GM12878 (cell line): ENCODE results near the gene ADORA2B. TPM values are rescaled to one million over a fixed set of nuclear protein-coding genes. Genes with fewer than 3 reads are reported as not detected.

Source experiments
- ATAC-seq: fragments of 200-7000 bp; cut with Tn5 transposase; 3 replicates; pipeline ENCODE4 v1.9.1; 2020; ENCODE audit warnings: mild to moderate bottlenecking, moderate library complexity
- BruUV-seq: library from RNA; stranded (reverse); fragments of 400-500 nt; replicated peaks from 2 replicates; lab custom pipeline; 2021; lab: Mats Ljungman, UMichigan
- CTCF ChIA-PET: fragments of 300-600 bp; sonication (Branson Sonifier 250); formaldehyde crosslinking; extraction: SDS; loops from one replicate; lab custom pipeline; 2021; ENCODE audit warnings: inconsistent platforms; lab: Yijun Ruan, JAX
- POLR2A ChIA-PET: fragments of 350-600 bp; formaldehyde crosslinking; extraction: SDS; loops from one replicate; lab custom pipeline; 2021; ENCODE audit warnings: inconsistent platforms; lab: Charles Lee
- RAD21 ChIA-PET: fragments of 300-600 bp; sonication (Branson Sonifier 250); formaldehyde crosslinking; loops from one replicate; lab custom pipeline; 2023; ENCODE audit warnings: antibody characterized with exemption; ENCODE audit not compliant: unreplicated experiment; lab: Charles Lee
- SMC1A ChIA-PET: fragments of 300-600 bp; sonication (Branson Sonifier 250); formaldehyde crosslinking; loops from one replicate; lab custom pipeline; 2023; ENCODE audit not compliant: unreplicated experiment, uncharacterized antibody; lab: Charles Lee
- DNase-seq: peaks from one replicate; pipeline ENCODE4 v3.0.0-alpha.2; 2011; ENCODE audit warnings: low read depth, low spot score
- FAIRE-seq: peaks from 3 replicates; lab custom pipeline; 2011; peaks lifted over from hg19 to GRCh38; lab: Jason Lieb, UNC
- H2AFZ ChIP-seq: 2 replicates; pipeline ENCODE4 v1.6.0; 2011; ENCODE audit warnings: low read depth, low read length, control low read depth; ENCODE audit not compliant: control insufficient read depth
- H3K27ac ChIP-seq: 2 replicates; pipeline ENCODE4 v1.5.1; 2011; ENCODE audit warnings: control low read depth; ENCODE audit not compliant: control insufficient read depth, insufficient read depth
- H3K27me3 ChIP-seq, 2 experiments: replicated peaks in 1 of 2; 2 replicates each; pipeline versions ENCODE4 v1.6.0 to v1.6.1; 2011; ENCODE audit warnings: low read length in 1 of 2; ENCODE audit not compliant: control insufficient read depth in 2 of 2, insufficient read depth in 2 of 2
- H3K36me3 ChIP-seq, 2 experiments: 2 replicates each; pipeline ENCODE4 v1.5.1; 2011; ENCODE audit warnings: low read length in 1 of 2; ENCODE audit not compliant: control insufficient read depth in 2 of 2, insufficient read depth in 2 of 2
- H3K4me1 ChIP-seq: 2 replicates; pipeline ENCODE4 v1.6.1; 2011; ENCODE audit warnings: mild to moderate bottlenecking, low read length, moderate library complexity, mixed read lengths; ENCODE audit not compliant: control insufficient read depth, insufficient read depth
- H3K4me2 ChIP-seq: 2 replicates; pipeline ENCODE4 v1.6.0; 2011; ENCODE audit warnings: control low read depth; ENCODE audit not compliant: control insufficient read depth, insufficient read depth
- H3K4me3 ChIP-seq: fragments of 200-600 bp; sonication (generic); 2 replicates; pipeline ENCODE4 v1.5.1; 2016
- H3K79me2 ChIP-seq: 2 replicates; pipeline ENCODE4 v1.6.0; 2011; ENCODE audit warnings: low read length; ENCODE audit not compliant: control insufficient read depth, insufficient read depth
- H3K9ac ChIP-seq: 2 replicates; pipeline ENCODE4 v1.8.0; 2011; ENCODE audit warnings: low read length, control low read depth, mixed read lengths; ENCODE audit not compliant: control insufficient read depth, insufficient read depth
- H3K9me3 ChIP-seq: replicated peaks from 3 replicates; pipeline ENCODE4 v1.5.1; 2011; ENCODE audit warnings: mild to moderate bottlenecking, low read length; ENCODE audit not compliant: control insufficient read depth, insufficient read depth
- H4K20me1 ChIP-seq: 2 replicates; pipeline ENCODE4 v1.6.0; 2011; ENCODE audit not compliant: control insufficient read depth, insufficient read depth
- CHD2 ChIP-seq: IDR thresholded peaks from 2 replicates; pipeline ENCODE4 v1.6.1; 2011; ENCODE audit warnings: low read depth, low read length, improper control_type of control experiment, borderline replicate concordance
- FOXK2 ChIP-seq: fragments of 450-650 bp; IDR thresholded peaks from 2 replicates; pipeline ENCODE4 v1.6.1; 2017; ENCODE audit warnings: mild to moderate bottlenecking, moderate library complexity
- HCFC1 ChIP-seq: fragments of 150-350 bp; IDR thresholded peaks from 2 replicates; pipeline ENCODE4 v1.6.1; 2014; ENCODE audit warnings: low read length
- MTA3 ChIP-seq: IDR thresholded peaks from 2 replicates; pipeline ENCODE4 v1.6.1; 2012; ENCODE audit warnings: low read length, inconsistent platforms, borderline replicate concordance
- NFIC ChIP-seq: IDR thresholded peaks from 2 replicates; pipeline ENCODE4 v1.6.1; 2012; ENCODE audit warnings: low read depth, mild to moderate bottlenecking, inconsistent platforms, low read length, moderate library complexity
- SMAD1 ChIP-seq: fragments of 450-650 bp; IDR thresholded peaks from 2 replicates; pipeline ENCODE4 v1.6.1; 2018; ENCODE audit warnings: mild to moderate bottlenecking, low read depth; ENCODE audit not compliant: partially characterized antibody
- SMARCA5 ChIP-seq: fragments of 450-650 bp; IDR thresholded peaks from 2 replicates; pipeline ENCODE4 v1.6.1; 2017; ENCODE audit warnings: mild to moderate bottlenecking
- SUZ12 ChIP-seq: fragments of 200-600 bp; sonication (generic); IDR thresholded peaks from one replicate; pipeline ENCODE4 v1.6.1; 2018; ENCODE audit warnings: antibody characterized with exemption, mild to moderate bottlenecking; ENCODE audit not compliant: unreplicated experiment
- TCF12 ChIP-seq: IDR thresholded peaks from 2 replicates; pipeline ENCODE4 v1.6.1; 2011; ENCODE audit warnings: low read depth, mild to moderate bottlenecking, low read length
- WGBS: methylation state at CpG from one replicate; pipeline ENCODE4 v1.1.6; 2016; ENCODE audit warnings: low lambda C conversion rate; ENCODE audit not compliant: insufficient replicate concordance, insufficient coverage; ENCODE audit errors: missing lambda C conversion rate; 5-methylcytosine and 5-hydroxymethylcytosine counted together
- in situ Hi-C: fragments of 300-500 bp; cut with MboI; formaldehyde crosslinking; loops from 9 replicates; pipeline ENCODE4 v1.14.3; 2018; ENCODE audit warnings: mixed read lengths
- intact Hi-C: fragments of 100-400 bp; cut with micrococcal nuclease; formaldehyde crosslinking; loops from one replicate; pipeline ENCODE4 v1.14.2; 2022; ENCODE audit not compliant: unreplicated experiment
- polyA plus RNA-seq, 11 experiments: library from polyadenylated mRNA; depleted of rRNA in 4 of 11; unstranded in 6 of 11; stranded (reverse) in 5 of 11; fragments of >200 nt; fragmentation: Nextera tagmentation in 4 of 11; fragmentation: Illumina TruSeq in 1 of 11; extraction: Ambion mirVana in 4 of 11; extraction: Trizol in 1 of 11; gene quantifications; 1 replicate in 1 of 11; 2 replicates in 10 of 11; pipeline versions ENCODE4 v1.2.1 to v1.2.3, GENCODE V29; 2011 to 2016; ENCODE audit warnings: inconsistent platforms in 2 of 11, missing spikeins in 2 of 11, low read depth in 1 of 11
- total RNA-seq, 4 experiments: library from RNA; depleted of rRNA in 3 of 4; stranded (reverse); fragments of >200 nt in 3 of 4; fragmentation: Illumina TruSeq in 1 of 4; extraction: Trizol in 1 of 4; gene quantifications; 2 replicates each; pipeline versions ENCODE4 v1.2.1 to v1.2.3, GENCODE V29; 2013 to 2021
- TF ChIP-seq, protein P1 (sequence below): fragments of 450-650 bp; IDR thresholded peaks from 2 replicates; pipeline ENCODE4 v1.6.1; 2017; ENCODE audit warnings: mild to moderate bottlenecking, moderate library complexity
- TF ChIP-seq, protein P2 (sequence below): IDR thresholded peaks from 2 replicates; pipeline ENCODE4 v1.6.1; 2012; ENCODE audit warnings: improper control_type of control experiment, low read depth, low read length; ENCODE audit not compliant: insufficient replicate concordance
- TF ChIP-seq, protein P3 (sequence below): IDR thresholded peaks from 2 replicates; pipeline ENCODE4 v1.6.1; 2011; ENCODE audit warnings: low read depth, mild to moderate bottlenecking, low read length, moderate library complexity, borderline replicate concordance; ENCODE audit errors: extremely low read depth

Gene ADORA2B
- total and polyA plus RNA-seq, 10 of the 15 experiments (the other 5 are each of a cell fraction or from before 2014, with no cell fraction given), result 0.05 to 0.42 (median 0.17) TPM

DNA sequence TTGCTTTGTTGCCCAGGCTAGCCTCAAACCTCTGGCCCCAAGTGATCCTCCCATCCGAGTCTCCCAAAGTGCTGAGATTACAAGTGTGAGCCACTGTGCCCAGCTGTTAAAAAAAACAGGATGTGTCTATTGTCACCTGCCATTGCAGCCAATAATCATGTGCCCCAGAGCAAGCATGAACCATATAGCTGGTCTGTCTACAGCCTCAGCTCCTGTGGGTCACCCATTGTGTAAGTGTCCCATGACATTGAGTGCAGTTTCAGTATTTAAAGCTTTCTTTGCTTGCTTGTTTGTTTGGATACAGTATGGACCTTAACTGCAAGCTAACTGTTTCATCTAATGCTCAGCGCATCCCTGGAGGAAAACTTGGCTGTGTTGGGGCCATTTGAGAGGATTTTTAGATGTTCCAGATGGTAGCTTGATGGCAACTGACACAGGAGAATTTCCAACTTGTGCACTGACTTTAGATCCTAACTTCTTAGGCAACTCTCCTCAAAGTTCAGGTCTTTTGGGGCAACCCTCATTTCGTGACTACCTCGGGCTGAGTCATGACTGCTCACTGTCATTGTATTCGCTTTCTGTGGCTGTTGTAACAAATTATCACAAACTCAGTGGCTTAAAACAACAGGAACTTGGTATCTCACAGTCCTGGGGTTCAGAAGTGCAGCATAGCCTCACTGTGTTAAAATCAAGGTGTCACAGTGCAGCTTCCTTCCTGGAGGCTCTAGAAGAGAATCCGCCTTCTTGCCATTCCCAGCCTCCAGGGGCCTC lies 30.3 kb upstream of the ADORA2B start (continued):
- TF ChIP-seq NFIC, result no peak
- no peak for TF ChIP-seq SMAD1
- no peak for TF ChIP-seq TCF12
- no peak for TF ChIP-seq HCFC1
- TF ChIP-seq, all 136 proteins: peak for 0

DNA sequence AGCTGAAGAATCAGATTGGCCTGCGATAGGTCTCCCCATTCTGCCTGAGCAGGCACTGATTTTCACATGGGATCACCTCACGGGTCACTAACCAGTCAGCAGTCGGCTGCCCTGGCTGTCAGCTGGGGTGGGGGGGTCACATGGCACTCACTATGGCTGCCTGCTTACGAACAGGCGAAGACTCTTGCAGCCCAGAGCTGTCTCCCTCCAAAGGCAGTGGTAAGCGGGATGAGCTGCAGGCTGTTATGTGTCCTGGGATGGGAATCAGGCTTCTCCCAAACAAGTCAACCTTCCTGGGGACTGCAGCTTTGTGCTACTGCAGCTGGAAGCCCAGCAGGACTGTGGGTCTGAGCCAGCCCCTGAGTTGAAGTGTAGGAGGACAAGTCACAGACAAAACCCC lies 29.0 kb upstream of the ADORA2B start:
- RAD21 ChIA-PET, result no interaction called here
- no peak overlapping the region for H3K4me2 ChIP-seq
- FAIRE-seq, result no peak
- no peak overlapping the region for H2AFZ ChIP-seq
- H3K9me3 ChIP-seq, result no peaks in the 10 kb centered on the region
- in situ Hi-C loops (no loop called here), intact Hi-C loops (no loop called here)
- no peak for DNase-seq
- H3K9ac ChIP-seq, result no peak overlapping the region
- no peak for ATAC-seq
- BruUV-seq, result no TSS peak
- H3K79me2 ChIP-seq, result no peaks in the 10 kb centered on the region
- POLR2A ChIA-PET, result no interaction called here
- H3K4me1 ChIP-seq, result no peaks in the 10 kb centered on the region
- H3K27me3 ChIP-seq, result peaks cover 0 to 2% of the 10 kb centered on the region in 2 experiments; a peak in 1 of 4 replicates
- no peaks in the 10 kb centered on the region for H4K20me1 ChIP-seq
- WGBS, result 51% methylated on average over 6 of the region's 6 CpGs
- SMC1A ChIA-PET, result no interaction called here
- CTCF ChIA-PET, result interaction anchor here (1.0 kb wide), 1 partner anchor 413 kb away, joined by 3 read pairs; no protein-coding TSS in a partner anchor
- no peak overlapping the region for H3K27ac ChIP-seq
- no peak overlapping the region for H3K4me3 ChIP-seq
- H3K36me3 ChIP-seq, result no peaks in the 10 kb centered on the region
- TF ChIP-seq MTA3 (no peak), FOXK2 (no peak), SUZ12 (no peak), CHD2 (no peak), SMARCA5 (no peak)
- TF ChIP-seq, protein P1, sequence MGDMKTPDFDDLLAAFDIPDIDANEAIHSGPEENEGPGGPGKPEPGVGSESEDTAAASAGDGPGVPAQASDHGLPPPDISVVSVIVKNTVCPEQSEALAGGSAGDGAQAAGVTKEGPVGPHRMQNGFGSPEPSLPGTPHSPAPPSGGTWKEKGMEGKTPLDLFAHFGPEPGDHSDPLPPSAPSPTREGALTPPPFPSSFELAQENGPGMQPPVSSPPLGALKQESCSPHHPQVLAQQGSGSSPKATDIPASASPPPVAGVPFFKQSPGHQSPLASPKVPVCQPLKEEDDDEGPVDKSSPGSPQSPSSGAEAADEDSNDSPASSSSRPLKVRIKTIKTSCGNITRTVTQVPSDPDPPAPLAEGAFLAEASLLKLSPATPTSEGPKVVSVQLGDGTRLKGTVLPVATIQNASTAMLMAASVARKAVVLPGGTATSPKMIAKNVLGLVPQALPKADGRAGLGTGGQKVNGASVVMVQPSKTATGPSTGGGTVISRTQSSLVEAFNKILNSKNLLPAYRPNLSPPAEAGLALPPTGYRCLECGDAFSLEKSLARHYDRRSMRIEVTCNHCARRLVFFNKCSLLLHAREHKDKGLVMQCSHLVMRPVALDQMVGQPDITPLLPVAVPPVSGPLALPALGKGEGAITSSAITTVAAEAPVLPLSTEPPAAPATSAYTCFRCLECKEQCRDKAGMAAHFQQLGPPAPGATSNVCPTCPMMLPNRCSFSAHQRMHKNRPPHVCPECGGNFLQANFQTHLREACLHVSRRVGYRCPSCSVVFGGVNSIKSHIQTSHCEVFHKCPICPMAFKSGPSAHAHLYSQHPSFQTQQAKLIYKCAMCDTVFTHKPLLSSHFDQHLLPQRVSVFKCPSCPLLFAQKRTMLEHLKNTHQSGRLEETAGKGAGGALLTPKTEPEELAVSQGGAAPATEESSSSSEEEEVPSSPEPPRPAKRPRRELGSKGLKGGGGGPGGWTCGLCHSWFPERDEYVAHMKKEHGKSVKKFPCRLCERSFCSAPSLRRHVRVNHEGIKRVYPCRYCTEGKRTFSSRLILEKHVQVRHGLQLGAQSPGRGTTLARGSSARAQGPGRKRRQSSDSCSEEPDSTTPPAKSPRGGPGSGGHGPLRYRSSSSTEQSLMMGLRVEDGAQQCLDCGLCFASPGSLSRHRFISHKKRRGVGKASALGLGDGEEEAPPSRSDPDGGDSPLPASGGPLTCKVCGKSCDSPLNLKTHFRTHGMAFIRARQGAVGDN, result no peak
- TF ChIP-seq, protein P2, sequence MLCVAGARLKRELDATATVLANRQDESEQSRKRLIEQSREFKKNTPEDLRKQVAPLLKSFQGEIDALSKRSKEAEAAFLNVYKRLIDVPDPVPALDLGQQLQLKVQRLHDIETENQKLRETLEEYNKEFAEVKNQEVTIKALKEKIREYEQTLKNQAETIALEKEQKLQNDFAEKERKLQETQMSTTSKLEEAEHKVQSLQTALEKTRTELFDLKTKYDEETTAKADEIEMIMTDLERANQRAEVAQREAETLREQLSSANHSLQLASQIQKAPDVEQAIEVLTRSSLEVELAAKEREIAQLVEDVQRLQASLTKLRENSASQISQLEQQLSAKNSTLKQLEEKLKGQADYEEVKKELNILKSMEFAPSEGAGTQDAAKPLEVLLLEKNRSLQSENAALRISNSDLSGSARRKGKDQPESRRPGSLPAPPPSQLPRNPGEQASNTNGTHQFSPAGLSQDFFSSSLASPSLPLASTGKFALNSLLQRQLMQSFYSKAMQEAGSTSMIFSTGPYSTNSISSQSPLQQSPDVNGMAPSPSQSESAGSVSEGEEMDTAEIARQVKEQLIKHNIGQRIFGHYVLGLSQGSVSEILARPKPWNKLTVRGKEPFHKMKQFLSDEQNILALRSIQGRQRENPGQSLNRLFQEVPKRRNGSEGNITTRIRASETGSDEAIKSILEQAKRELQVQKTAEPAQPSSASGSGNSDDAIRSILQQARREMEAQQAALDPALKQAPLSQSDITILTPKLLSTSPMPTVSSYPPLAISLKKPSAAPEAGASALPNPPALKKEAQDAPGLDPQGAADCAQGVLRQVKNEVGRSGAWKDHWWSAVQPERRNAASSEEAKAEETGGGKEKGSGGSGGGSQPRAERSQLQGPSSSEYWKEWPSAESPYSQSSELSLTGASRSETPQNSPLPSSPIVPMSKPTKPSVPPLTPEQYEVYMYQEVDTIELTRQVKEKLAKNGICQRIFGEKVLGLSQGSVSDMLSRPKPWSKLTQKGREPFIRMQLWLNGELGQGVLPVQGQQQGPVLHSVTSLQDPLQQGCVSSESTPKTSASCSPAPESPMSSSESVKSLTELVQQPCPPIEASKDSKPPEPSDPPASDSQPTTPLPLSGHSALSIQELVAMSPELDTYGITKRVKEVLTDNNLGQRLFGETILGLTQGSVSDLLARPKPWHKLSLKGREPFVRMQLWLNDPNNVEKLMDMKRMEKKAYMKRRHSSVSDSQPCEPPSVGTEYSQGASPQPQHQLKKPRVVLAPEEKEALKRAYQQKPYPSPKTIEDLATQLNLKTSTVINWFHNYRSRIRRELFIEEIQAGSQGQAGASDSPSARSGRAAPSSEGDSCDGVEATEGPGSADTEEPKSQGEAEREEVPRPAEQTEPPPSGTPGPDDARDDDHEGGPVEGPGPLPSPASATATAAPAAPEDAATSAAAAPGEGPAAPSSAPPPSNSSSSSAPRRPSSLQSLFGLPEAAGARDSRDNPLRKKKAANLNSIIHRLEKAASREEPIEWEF, result no peak
- TF ChIP-seq, protein P3, sequence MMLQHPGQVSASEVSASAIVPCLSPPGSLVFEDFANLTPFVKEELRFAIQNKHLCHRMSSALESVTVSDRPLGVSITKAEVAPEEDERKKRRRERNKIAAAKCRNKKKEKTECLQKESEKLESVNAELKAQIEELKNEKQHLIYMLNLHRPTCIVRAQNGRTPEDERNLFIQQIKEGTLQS, result no peak
